ENCODE data around the gene STAG2. TPM values are rescaled to one million over a fixed set of nuclear protein-coding genes. Genes with fewer than 3 reads are reported as not detected.
A peak's percentile ranks its signal among the peaks of the same experiment; 100 is the strongest.

STAG2 gene
- 10 to 100 TPM; 54.6 to 89.3 (median 63.6) TPM for total RNA-seq

- DNase-seq (ENCODE audit: low spot score in 2 of 2), result peak; percentile 76 to 94
- 1 to 42% methylated on average over 25 to 38 of the region's 38 CpGs for WGBS, 2 donors
- peak within 1 kb of the TSS; percentile 72 for H3K4me3 ChIP-seq (ENCODE audit: low read depth, poor library complexity, severe bottlenecking)
- no peak for TF ChIP-seq POLR2A (IDR thresholded peaks at IDR 0.05)
- no peak for TF ChIP-seq CTCF (IDR thresholded peaks at IDR 0.05)
- intact Hi-C loops (cut with DNase I; ENCODE audit: low total_unique reads), result no loop called here
These were observed at the start of gene STAG2 for GRCh38 chrX:123961268-123962005. TSS of gene STAG2 (plus strand) at chrX:123961706. CDS start at chrX:124022628, 60,922 bp downstream.

GRCh38 chrX:123917069-123917468 is 44.4 kb upstream of the STAG2 start:
- H3K4me3 ChIP-seq (ENCODE audit: low read depth, poor library complexity, severe bottlenecking), result no peak overlapping the region
- no peak for DNase-seq (ENCODE audit: low spot score in 2 of 2)
- TF ChIP-seq CTCF (IDR thresholded peaks at IDR 0.05), result no peak
- TF ChIP-seq POLR2A (IDR thresholded peaks at IDR 0.05), result no peak
- intact Hi-C loops (cut with DNase I; ENCODE audit: low total_unique reads), result no loop called here

- intact Hi-C loops (cut with DNase I; ENCODE audit: low total_unique reads), result no loop called here
- DNase-seq (ENCODE audit: low spot score in 2 of 2), result no peak
- 61 to 65% methylated on average over 4 of the region's 4 CpGs for WGBS, 2 donors
- H3K4me3 ChIP-seq (ENCODE audit: low read depth, poor library complexity, severe bottlenecking), result no peak overlapping the region
- TF ChIP-seq POLR2A (IDR thresholded peaks at IDR 0.05) (no peak), CTCF (IDR thresholded peaks at IDR 0.05) (no peak)
These were observed 43.3 kb upstream of the STAG2 start for GRCh38 chrX:123918106-123918721.

GRCh38 chrX:123920105-123920785 is 41.3 kb upstream of the STAG2 start:
- WGBS, 2 donors, result 54 to 71% methylated on average over 1 of the region's 1 CpG
- H3K4me3 ChIP-seq (ENCODE audit: low read depth, poor library complexity, severe bottlenecking), result no peak overlapping the region
- no peak for TF ChIP-seq POLR2A (IDR thresholded peaks at IDR 0.05)
- no peak for TF ChIP-seq CTCF (IDR thresholded peaks at IDR 0.05)
- intact Hi-C loops (cut with DNase I; ENCODE audit: low total_unique reads), result no loop called here
- no peak for DNase-seq (ENCODE audit: low spot score in 2 of 2)

GRCh38 chrX:123923211-123923610 is 38.3 kb upstream of the STAG2 start:
- 58 to 97% methylated on average over 2 of the region's 2 CpGs for WGBS, 2 donors
- TF ChIP-seq CTCF (IDR thresholded peaks at IDR 0.05) (no peak), POLR2A (IDR thresholded peaks at IDR 0.05) (no peak)
- intact Hi-C loops (cut with DNase I; ENCODE audit: low total_unique reads), result no loop called here
- DNase-seq (ENCODE audit: low spot score in 2 of 2), result no peak
- no peak overlapping the region for H3K4me3 ChIP-seq (ENCODE audit: low read depth, poor library complexity, severe bottlenecking)

Measured in lower leg skin (tissue), 4 donors.